Left renal cortex interstitium (tissue), 4 donors: ENCODE data around the gene CLIC4. TPM values are rescaled to one million over a fixed set of nuclear protein-coding genes. Genes with fewer than 3 reads are reported as not detected.
"Not testable (repeated sequence)": the region's sequence is repeated elsewhere in the genome, so short reads cannot be mapped to it uniquely, and the experiment has no call there.

Experiments
- DNase-seq, 4 donors: peaks; one replicate each; pipeline ENCODE4 v3.0.0-alpha.2; 2013; ENCODE audit warnings: low read depth in 4 of 4, low spot score in 2 of 4, missing footprints in 1 of 4
- polyA plus RNA-seq, 4 donors: library from polyadenylated mRNA; unstranded; fragments of 120-200 nt; gene quantifications; one replicate each; pipeline ENCODE4 v1.2.1, GENCODE V29; 2013; ENCODE audit not compliant: insufficient read length in 4 of 4

The CLIC4 gene
- polyA plus RNA-seq, 4 donors = 156 to 191 (median 179) TPM

- DNase-seq = no peak
These were observed 24.7 kb downstream of the CLIC4 start for GRCh38 chr1:24769656-24770651.

- no peak for DNase-seq
These were observed 25.6 kb downstream of the CLIC4 start for GRCh38 chr1:24770881-24771280.

- no peak for DNase-seq
These were observed 26.3 kb downstream of the CLIC4 start for GRCh38 chr1:24771574-24771973.

- no peak for DNase-seq
These were observed 28.4 kb downstream of the CLIC4 start for GRCh38 chr1:24773618-24774017.

GRCh38 chr1:24775348-24775747 lies 30.1 kb downstream of the CLIC4 start:
- no peak for DNase-seq

GRCh38 chr1:24775916-24776315 lies 30.7 kb downstream of the CLIC4 start:
- no peak for DNase-seq

GRCh38 chr1:24776821-24777220 lies 31.6 kb downstream of the CLIC4 start:
- no peak for DNase-seq

GRCh38 chr1:24778141-24778540 lies 32.9 kb downstream of the CLIC4 start:
- no peak for DNase-seq

- not testable (repeated sequence) for DNase-seq
These were observed 34.0 kb downstream of the CLIC4 start for GRCh38 chr1:24779199-24779598.

- DNase-seq = no peak
These were observed 34.6 kb downstream of the CLIC4 start for GRCh38 chr1:24779689-24780464.

GRCh38 chr1:24780626-24781025 lies 35.4 kb downstream of the CLIC4 start:
- DNase-seq = not testable (repeated sequence)

- DNase-seq = no peak
These were observed 37.4 kb downstream of the CLIC4 start for GRCh38 chr1:24782689-24783088.

- no peak for DNase-seq
These were observed 38.5 kb downstream of the CLIC4 start for GRCh38 chr1:24783713-24784112.

- DNase-seq = no peak
These were observed 40.9 kb downstream of the CLIC4 start for GRCh38 chr1:24786191-24786590.

- DNase-seq = no peak
These were observed 45.2 kb downstream of the CLIC4 start for GRCh38 chr1:24790490-24790889.

GRCh38 chr1:24793447-24794129 lies 48.3 kb downstream of the CLIC4 start:
- DNase-seq = no peak

- not testable (repeated sequence) for DNase-seq
These were observed 48.9 kb downstream of the CLIC4 start for GRCh38 chr1:24794130-24794502.

- no peak for DNase-seq
These were observed 50.0 kb downstream of the CLIC4 start for GRCh38 chr1:24795236-24795635.

GRCh38 chr1:24796524-24796923 lies 51.3 kb downstream of the CLIC4 start:
- DNase-seq = no peak

GRCh38 chr1:24799242-24799641 lies 54.0 kb downstream of the CLIC4 start:
- not testable (repeated sequence) for DNase-seq

- no peak for DNase-seq
These were observed 55.9 kb downstream of the CLIC4 start for GRCh38 chr1:24801176-24801575.
